Left kidney (tissue), 2 donors: ENCODE measurements around the gene SORT1. TPM values are rescaled to one million over a fixed set of nuclear protein-coding genes. Genes with fewer than 3 reads are reported as not detected.
"Not testable (repeated sequence)": the region's sequence is repeated elsewhere in the genome, so short reads cannot be mapped to it uniquely, and the experiment has no call there.

ENCODE experiments used
- DNase-seq: peaks from one replicate; pipeline ENCODE4 v3.0.0-alpha.2; 2013
- polyA plus RNA-seq: library from polyadenylated mRNA; unstranded; fragments of 120-200 nt; gene quantifications from one replicate; pipeline ENCODE4 v1.2.1, GENCODE V29; 2013; ENCODE audit not compliant: insufficient read length

SORT1 gene
- polyA plus RNA-seq, 1 donor, result 66.4 TPM

DNA sequence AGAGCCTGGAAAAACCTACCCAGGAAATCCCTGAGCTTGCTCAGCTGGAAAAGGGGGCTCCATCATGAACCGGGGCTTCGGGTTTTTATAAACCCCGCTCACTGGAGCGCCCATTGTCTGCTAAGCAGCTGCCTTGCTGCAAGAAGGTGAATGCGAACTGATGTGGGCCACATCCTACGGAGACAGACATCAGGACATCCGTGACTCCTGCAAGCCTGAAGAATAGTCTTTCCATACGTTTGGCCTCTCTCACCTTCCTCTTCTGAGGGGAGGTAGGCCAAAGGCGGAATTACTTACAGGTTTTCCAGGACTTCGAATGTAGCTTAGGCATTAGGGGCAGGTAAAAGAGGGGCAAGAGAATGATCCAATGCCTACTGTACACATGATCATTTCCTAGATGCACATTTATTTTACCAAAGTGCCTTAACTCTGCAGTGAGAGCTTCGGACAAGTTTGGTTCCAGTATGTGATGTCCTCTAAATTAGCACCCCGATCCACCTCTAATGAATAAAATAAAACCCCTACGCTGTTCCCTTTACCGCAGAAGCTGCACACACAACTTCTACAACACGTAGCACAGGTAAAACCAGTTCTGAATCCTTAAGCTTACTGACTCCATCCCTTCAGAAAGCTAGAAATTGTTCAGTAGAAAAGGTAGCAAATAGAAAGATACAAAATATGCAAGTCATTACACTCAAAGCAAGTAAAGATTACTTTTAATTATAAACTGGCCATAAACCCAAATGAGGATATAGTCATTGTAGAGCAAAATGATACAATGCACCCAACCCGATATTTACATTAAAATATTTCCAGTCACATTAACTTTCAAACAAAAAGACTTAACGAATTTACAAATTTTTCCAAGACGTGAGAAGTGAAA is 866 bp upstream of the SORT1 start:
- DNase-seq, result no peak

DNA sequence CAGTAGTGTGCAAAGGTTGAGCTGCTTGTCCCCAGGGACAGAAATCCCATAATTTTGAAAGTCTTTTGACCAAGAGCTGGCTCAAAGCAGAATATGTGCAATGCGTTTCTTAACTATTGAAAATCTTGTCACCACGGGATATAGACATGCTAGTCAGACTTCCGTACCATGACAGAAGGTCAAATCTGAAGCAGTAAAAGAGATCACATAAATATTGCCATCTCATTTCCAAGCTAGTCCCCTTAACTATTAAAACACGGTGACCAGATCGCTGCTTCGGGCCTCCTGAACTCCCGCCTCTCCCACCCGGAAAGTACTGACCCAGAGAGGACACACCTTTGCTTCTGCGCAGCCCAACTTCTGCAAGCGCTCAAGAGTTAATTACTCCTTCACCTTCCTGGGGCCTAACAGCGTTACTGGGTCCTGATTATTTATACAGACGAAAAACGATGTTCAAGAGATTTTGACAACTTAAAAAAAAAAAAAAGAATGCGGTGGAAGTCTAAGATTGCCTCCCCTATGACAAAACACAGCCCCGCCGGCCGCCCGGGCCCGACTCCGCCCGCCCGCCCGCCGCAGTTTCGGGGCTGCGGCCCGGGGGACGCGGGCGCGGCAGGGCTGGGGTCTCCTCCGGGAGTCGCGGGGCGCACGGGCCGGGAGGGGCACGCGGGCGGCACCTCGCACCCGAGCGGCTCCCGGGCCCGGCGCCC is 692 bp downstream of the SORT1 start:
- DNase-seq, result peak; percentile 10

DNA sequence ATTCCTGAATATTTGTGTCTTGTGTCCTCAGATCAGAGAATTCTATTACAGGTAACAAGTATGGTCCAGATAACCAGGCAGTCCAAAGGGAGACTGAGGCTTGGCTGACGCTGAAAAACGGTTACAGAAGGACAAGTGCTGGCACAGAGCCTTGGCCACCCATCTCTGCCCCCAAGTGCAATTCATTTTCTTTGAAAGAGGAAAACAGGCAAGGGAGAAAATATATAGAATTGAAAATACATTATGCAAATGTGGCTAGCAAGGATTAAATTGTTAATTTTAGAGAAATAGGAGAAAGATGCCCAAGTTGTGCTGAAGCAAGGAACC is 1.2 kb downstream of the SORT1 start:
- DNase-seq, result no peak

DNA sequence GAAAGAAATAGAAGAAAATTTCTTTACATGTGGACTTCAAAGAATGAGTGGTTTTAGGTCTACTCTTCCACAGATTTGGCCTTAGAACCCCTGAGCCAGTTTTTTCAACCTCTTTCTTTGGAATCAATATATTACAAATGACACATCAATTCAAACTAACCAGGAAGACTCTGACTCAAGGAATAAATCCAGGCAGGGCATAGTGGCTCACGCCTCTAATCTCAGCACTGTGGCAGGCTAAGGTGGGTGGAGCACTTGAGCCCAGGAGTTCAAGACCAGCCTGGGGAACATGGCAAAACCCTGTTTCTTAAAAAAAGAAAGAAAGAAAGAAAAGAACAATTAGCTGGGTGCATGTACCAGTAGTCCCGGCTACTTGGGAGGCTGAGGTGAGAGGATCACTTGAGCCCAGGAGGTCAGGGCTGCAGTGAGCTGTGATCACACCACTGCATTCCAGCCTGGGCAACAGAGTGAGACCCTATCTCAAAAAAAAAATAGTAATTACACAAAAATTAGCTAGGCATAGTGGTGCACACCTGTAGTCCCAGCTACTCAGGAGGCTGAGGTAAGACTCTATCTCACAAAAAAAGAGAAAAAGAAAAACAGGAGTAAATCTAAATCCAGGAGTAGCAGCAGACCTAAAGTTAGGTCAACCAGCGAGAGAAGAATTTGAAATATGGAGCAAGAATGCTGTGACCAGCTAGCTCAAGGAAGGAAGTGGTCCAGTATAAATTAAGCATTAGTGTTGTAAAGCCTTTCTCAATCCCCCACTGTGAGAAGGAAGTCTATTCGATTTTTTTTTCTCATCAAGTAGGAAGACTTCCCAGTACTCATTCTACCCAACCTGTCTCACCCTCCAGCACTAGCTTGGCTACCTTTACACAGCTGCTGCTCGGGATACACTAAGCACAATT is 1.9 kb downstream of the SORT1 start:
- no peak for DNase-seq

DNA sequence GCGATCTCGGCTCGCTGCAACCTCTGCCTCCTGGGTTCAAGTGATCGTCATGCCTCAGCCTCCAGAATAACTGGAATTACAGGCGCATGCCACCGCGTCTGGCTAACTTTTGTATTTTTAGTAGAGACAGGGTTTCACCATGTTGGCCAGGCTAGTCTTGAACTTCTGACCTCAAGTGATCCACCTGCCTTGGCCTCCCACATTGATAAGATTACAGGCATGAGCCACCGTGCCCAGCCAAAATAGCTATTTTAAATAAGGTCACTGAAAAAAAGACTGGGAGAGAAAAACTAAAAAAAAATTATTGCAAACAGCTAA is 2.5 kb downstream of the SORT1 start:
- DNase-seq, result not testable (repeated sequence)

DNA sequence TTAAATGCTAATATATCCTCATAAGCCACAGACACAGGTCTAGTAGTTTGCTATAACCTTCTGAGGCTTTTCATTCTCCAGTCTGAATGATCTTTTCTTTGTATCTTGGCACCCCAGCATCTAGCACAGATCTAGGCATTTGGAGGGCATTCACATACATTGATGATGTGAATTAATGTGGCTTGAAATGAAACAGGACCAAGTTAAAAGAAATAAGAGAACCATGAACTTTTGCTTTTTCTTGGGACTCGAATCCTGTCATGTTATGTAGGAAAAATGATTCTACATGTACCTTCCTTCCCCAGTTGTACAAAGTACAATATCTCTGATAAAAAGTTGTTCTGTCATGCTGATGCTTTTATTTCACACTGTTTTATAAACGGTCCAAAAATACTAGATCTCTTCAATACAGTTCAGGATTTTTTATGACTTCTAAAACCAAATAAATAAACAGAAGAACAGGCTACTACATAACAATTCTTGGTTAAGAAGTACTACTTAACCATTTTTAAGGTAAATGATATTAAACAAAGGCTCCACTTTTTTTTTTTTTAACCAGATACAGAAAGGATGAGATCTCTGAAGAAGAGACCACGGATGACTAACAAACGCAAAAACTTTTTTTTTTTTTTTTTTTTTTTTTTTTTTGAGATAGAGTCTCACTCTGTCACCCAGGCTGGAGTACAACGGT is 3.0 kb downstream of the SORT1 start:
- DNase-seq, result no peak

DNA sequence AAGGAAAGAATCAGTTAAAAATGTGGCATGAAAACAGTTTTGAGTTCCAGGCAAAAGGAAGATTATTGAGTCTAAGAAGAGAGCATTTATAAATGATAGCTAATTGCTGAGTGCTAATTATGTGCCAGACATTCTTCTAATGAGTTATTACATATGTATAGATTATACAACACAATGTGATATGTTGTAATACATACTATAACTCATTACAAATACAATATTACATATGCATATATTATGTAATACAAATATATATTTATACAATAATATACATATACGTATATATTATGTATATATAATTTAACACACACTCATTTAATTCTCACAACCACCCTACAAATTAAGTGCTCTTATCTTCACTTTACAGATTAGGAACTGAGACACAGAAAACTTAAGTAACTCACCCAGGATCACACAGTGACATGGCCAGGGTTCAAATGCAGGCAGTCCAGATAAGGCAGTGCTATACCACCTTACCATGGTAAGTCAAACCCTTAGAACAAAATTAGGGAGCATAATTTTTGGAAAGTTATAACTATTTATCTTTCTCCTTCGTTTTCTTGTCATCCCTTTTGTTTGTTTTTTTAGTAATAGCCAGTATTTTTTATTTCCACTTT is 4.0 kb downstream of the SORT1 start:
- no peak for DNase-seq

DNA sequence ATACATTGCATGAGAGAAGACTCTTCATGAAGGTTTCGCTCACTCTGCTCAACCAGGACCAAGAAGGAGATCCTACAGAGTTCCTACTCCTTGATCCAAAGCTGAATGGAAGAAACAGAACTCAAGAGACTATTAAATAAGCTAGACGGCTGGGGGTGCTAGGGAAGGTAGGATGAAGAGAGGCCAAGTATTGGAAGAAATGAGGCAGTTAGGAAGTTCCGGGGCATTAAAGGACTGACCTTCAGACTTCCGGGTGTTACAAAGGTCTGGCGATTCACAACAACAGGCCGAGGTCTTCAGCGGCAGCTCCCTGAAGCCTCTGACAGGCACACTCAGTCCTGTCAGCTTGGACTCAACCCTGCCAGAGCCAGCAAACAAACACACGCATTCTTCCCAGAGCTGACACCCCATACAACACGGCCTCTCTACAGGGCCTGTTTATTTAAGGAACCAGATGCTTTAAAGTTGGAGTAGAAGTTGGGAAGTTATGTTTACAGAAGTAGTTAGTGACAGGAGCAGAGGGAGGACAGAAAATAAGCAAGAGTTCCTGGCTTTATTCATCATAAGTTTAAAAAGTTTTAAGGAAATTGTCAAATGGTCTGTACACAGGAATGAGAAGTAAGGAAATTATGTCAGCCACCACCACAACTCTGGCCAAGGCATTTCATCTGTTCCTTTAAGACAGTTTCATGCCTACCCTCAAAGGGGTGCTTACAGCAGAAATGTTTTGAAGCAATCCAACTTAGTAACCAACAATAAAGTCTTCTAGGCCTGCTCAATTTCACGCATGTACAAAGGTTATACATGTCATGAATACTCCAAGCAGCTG is 4.7 kb downstream of the SORT1 start:
- no peak for DNase-seq

DNA sequence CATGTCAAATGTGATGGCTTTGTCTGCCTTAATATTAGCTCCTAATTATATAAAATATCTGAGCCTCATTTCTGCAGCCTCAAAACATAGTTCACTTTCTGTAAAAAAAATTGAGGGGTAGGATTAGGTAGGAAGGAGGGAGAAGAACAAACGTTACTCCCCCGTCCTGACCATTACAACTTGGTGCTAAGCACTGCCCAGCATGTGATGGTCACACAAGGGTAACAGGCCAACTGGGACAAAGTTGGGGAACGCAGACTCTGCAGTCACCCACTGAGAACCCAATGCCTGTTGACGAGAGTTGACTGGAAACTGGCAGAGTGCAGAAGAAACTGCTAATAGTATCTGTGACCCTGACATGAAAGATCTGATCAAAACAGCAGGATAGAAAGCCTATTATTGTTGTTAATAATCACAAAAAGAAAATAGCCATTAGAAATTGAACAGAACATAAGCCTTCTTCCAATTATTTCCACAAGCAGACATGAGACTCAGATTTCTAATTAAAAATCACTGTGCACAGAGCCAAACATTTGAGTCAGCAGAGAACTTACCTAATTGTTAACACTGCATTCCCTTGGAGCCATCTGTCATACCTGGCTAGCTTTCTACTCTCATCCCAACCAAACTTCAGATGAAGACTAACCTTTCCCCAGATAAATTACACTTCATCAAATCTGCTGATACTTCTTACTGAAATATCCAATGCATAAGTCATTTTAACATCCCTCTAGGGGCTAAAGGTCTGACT is 5.5 kb downstream of the SORT1 start:
- no peak for DNase-seq

DNA sequence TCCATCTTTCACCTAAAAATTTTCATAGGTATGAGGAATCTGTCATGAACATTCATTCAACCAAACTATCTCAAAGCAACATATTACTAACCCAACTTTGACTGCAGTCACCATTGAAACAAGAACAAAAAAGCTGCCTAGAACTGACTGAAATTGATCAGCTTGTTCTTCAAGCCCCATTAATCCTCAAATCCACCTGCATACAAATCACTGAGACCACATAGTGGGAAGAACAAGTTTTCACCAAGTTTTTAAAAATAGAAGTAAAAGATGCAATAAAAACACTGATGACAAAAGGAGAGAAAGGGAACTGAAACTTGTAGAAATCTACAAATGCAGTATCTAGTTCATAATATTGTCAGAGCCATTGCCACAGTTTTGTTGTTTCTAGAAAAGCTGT is 6.1 kb downstream of the SORT1 start:
- DNase-seq, result no peak

DNA sequence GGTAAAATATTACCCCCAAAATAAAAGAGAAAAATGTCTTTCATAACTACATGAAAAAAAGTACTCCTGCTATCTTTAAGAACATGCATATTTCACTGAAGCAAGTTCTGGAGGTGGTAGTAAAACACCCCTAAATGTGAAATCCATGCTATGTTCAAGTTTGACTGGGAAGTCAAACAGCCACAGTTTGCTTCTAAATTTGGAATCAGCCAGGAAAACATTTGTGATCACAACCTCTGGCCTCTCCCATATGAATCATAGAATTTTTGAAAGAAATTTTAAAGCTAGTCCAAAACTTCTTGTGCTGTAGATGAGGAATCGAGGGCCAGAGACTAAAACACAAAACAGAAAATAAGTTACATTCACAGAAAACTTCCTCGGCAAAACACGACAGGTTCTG is 6.6 kb downstream of the SORT1 start:
- no peak for DNase-seq

DNA sequence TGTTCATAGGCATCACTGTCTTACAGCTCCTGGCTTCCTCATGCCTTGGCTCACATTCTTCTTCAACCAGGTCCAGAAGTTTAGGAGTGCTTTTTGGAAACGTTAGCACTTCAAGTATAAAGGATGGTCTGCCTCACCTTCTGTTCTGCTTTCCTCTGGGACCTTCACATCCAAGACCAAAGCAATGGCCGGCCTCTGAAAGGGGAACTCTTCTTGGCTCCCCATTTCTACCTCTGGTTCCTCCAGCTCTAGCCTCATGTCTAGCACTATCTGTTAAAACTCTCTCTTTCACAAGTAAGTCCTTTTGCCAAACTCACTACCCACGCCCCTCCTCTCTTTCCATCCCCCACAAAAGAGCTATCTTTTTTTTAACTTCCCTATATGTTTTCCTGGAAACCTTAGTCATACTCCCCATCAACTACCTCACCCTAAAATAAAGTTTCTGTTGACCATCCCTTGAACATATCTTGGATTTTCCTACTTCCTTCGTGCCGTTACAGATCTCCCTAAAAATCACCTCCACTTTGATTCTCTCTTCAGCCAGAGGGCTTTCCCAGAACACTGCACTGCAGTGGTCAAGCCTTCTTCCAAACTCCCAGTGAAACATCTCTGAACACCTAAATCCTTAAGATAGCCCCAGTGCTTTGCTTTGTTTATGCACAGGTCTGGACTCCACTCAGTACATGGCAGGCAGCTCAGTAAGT is 7.9 kb downstream of the SORT1 start:
- no peak for DNase-seq

DNA sequence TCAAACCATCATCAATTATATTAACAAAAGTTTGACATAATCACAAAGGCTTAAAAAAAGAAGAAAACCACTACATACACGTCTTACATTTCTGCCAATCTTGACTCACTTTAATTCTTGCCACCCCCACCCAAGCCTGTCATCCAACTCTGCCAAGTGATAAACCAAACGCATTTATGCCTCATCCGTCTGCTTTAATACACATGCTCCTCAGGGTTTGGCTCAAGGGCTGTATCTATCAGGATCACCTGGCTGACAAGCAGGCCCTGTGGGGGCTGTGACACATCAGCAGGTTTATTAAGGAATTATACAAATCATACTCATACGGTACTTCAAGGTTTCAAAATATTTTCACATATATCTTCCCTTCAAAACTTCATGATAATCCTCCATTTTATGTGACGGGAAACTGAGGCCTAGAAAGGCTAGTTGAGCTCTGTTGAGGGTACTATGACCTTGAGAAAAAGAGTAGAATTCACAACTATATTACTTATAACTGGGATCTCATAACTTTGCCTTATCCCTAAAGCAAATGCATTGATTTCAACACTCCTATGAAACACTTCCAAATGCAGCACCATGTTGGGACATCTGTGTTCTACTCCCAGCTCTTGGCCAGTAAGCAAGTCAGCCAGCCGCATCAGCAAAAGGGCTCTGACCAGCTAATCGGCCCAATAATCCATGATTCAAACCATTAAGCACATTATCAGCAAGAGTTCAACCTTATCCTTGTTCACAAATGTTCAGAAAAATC is 8.7 kb downstream of the SORT1 start:
- no peak for DNase-seq

DNA sequence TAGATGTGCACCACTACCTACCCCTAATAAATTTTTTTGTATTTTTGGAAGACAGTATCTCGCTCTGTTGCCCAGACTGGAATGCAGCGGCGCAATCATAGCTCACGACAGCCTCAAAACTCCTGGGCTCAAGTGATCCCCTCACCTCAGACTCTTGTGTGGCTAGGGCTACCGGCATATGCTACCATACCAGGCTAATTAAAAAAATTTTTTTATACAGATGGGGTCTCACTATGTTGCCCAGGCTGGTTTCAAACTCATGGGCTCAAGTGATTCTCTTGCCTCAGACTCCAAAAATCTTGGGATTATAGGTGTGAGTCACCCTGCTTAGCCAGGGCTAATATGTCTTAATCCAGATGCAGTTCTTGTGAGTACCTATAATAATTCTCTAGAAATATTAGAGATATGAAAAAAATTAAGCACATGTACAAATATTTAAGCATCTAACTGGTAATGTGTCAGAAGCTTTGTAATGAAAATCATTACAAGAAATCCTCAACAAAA is 9.5 kb downstream of the SORT1 start:
- DNase-seq, result no peak

DNA sequence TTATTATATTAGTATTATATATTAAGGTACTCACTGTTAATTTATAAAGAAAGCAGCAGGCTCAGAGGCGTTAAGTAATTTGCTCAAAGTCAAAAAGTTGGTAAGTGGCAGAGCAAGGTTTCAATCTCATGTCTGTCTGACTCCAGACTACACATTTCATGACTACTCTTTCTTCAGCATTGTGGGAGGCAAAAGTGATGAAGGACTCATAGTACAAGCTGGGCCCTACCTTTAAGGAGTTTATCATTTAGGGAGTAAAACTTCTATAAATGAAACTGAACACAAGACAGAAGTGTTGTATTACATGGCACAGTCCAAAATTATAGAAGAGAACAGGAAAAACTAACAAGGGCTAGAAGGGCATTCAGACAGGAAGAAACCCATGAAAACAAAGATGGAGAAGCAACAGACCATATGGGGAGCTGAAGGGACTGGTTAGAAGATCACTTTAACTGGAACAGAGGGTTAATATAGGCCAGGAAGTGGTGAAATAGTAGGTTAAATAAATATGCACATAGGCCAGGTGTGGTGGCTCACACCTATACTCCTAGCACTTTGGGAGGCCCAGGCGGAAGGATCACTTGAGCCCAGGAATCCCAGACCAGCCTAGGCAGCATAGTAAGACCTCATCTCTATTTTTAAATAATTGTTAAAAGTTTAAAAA is 11.5 kb downstream of the SORT1 start:
- no peak for DNase-seq

DNA sequence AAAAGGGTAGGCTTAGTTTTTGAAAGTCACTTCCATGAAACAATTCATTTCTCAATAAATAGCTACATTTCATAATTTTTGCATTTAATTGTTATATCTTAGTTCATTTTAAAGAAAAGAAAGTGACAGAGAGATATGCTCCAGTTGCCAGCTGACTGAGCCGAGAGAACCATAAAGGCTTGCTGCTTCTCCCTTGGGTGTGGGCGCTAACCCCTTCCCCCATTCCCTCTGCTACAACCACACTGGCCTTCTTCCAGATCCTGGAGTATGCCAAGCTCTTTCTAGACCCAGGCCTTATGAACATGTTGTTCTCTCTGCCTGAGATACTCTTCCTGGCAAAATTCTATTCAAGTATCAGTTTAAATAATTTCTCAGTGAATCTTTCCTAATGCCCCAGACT is 12.3 kb downstream of the SORT1 start:
- no peak for DNase-seq

DNA sequence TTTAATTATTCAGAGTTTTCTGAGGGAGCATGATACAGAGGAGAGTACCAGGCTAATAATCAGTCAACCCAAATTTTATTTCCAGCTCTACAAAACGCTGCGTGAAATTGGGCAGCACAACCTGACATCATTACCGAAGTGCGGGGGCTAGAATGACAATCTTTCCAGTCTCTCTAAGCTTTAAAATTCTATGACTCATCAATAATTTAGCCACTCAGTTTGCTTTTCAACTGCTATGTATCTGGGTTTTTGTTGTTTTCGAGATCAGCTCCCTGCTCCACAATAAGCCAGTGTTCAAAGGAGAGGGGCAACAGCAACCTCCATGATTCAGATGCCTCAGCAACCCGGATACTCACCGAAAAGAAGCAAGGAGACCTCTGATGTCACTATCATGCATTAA is 13.9 kb downstream of the SORT1 start:
- no peak for DNase-seq
